ENCODE measurements around the gene PRSS48. TPM values are rescaled to one million over a fixed set of nuclear protein-coding genes. Genes with fewer than 3 reads are reported as not detected.
"Not testable (repeated sequence)": the region's sequence is repeated elsewhere in the genome, so short reads cannot be mapped to it uniquely, and the experiment has no call there.

Gene PRSS48
- total RNA-seq, 1 donor from 2014 or later = not detected

- DNase-seq (ENCODE audit: low spot score) (no peak), ATAC-seq (no peak)
Measured at GRCh38 chr4:151259752-151260151, 17.2 kb upstream of the PRSS48 start.

- ATAC-seq (no peak), DNase-seq (ENCODE audit: low spot score) (no peak)
Measured at GRCh38 chr4:151260526-151260925, 16.4 kb upstream of the PRSS48 start.

DNA sequence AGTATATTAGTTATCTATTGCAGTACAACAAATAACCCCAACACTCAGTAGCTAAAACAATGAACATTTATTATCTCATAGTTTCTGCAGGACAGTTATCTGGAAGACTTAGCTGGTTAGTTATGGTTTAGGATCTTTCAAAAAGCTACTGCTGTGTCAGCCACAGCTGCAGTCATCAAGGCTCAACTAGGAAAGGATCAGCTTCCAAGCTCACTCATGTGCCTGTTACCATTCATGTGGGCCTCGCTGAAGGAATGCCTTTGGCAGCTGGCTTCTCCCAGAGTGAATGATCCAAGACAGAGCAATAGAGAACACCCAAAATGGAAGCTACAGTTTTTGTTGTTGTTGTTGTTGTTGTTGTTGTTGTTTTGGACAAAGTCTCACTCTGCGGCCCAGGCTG is 13.5 kb upstream of the PRSS48 start:
- DNase-seq (ENCODE audit: low spot score) = no peak
- ATAC-seq = no peak

DNA sequence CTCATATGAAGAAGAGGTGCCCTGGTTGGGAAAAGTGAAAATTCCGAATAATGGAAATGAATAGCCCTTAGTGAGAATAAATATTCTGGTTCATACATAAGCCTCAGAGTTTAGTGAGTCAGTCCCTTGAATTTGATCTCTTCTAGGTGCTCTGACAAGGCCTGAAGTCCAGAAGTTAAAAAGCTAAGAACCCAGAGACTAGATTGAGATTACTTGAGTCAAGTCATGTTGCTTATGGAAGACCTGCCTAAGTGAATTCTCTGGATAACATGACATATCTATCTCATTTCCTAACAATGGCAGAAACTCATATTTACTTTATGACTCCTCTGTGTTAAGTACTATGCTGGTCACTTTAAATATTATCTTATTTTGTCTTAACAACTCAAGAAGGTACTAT is 10.5 kb upstream of the PRSS48 start:
- ATAC-seq (no peak), DNase-seq (ENCODE audit: low spot score) (no peak)

DNA sequence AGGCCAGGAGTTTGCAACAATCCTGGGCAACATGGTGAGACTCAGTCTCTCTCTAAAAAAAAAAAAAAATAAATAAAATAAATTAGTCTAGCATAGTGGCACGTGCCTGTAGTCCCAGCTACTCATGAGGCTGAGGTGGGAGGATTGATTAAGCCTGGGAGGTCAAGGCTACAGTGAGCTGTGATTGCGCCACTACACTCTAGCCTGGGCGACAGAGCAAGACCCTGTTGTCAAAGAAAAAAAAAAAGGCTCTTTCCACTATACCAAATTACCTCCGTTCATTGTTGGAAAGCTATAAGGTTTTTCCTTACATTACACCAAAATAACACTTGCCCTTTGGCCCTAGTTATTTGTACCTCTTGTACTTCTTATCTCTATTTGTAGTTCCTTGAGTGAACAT is 9.9 kb upstream of the PRSS48 start:
- DNase-seq (ENCODE audit: low spot score) (no peak), ATAC-seq (peak; percentile 30)

GRCh38 chr4:151267822-151268535 is 9.0 kb upstream of the PRSS48 start:
- ATAC-seq = peak; percentile 60
- DNase-seq (ENCODE audit: low spot score) = no peak

GRCh38 chr4:151268905-151269304 is 8.1 kb upstream of the PRSS48 start:
- DNase-seq (ENCODE audit: low spot score) = not testable (repeated sequence)

GRCh38 chr4:151284534-151285245 is 7.7 kb downstream of the PRSS48 start:
- ATAC-seq = peak; percentile 51

More at GRCh38 chr4:151268905-151269304, 8.1 kb upstream of the PRSS48 start:
- not testable (repeated sequence) for ATAC-seq

GRCh38 chr4:151287409-151287808 is 10.4 kb downstream of the PRSS48 start:
- DNase-seq (ENCODE audit: low spot score) = no peak
- ATAC-seq = no peak

More at GRCh38 chr4:151284534-151285245, 7.7 kb downstream of the PRSS48 start:
- no peak for DNase-seq (ENCODE audit: low spot score)

DNA sequence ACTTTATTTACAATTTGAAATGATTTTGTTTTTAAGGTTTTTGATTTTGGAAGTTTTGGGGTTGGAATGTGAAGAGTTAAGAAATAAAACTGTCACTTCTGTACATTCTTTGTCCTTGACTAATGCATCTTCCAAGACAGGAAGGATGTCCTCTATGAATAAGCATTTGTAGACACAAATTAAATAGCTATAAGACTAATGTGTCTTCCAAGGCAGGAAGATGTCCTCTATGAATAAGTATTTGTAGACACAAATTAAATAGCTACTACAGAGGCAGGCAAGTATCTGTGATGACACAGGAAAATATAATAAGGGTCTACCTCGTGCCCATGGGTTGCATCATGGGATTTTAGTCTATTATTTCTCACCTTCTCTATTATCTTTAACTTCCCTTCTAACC is 14.5 kb downstream of the PRSS48 start:
- ATAC-seq (no peak), DNase-seq (ENCODE audit: low spot score) (no peak)

- no peak for DNase-seq (ENCODE audit: low spot score)
- no peak for ATAC-seq
Measured at GRCh38 chr4:151292038-151292437, 15.1 kb downstream of the PRSS48 start.

GRCh38 chr4:151294833-151295496 is 18.0 kb downstream of the PRSS48 start:
- ATAC-seq (peak; percentile 93), DNase-seq (ENCODE audit: low spot score) (peak; percentile 58)

DNA sequence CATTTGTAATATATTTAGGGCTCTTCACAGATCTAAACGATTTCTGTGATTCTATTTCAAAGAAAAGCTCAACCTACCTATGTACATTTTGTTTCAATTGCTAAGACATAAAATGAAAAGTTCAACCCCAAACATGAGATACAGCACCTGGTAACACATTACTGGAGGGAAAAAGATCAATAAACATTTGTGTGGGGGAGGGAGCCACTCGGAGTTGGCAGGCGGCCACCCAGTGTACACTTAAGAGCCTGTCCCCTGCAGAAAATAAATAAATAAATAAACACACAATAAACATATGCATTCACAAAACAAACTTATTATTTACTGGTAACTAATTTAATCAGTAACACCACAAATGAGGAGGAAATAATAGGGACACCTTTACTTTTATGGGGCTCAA is 19.3 kb downstream of the PRSS48 start:
- ATAC-seq = peak; percentile 66
- DNase-seq (ENCODE audit: low spot score) = peak; percentile 51

- ATAC-seq = no peak
Measured at GRCh38 chr4:151297170-151297569, 20.2 kb downstream of the PRSS48 start.

GRCh38 chr4:151302432-151302831 is 25.5 kb downstream of the PRSS48 start:
- no peak for ATAC-seq

More at GRCh38 chr4:151297170-151297569, 20.2 kb downstream of the PRSS48 start:
- no peak for DNase-seq (ENCODE audit: low spot score)

GRCh38 chr4:151304226-151304625 is 27.3 kb downstream of the PRSS48 start:
- DNase-seq (ENCODE audit: low spot score) (no peak), ATAC-seq (no peak)

More at GRCh38 chr4:151302432-151302831, 25.5 kb downstream of the PRSS48 start:
- no peak for DNase-seq (ENCODE audit: low spot score)

GRCh38 chr4:151304755-151305154 is 27.8 kb downstream of the PRSS48 start:
- peak; percentile 46 for ATAC-seq
- no peak for DNase-seq (ENCODE audit: low spot score)

DNA sequence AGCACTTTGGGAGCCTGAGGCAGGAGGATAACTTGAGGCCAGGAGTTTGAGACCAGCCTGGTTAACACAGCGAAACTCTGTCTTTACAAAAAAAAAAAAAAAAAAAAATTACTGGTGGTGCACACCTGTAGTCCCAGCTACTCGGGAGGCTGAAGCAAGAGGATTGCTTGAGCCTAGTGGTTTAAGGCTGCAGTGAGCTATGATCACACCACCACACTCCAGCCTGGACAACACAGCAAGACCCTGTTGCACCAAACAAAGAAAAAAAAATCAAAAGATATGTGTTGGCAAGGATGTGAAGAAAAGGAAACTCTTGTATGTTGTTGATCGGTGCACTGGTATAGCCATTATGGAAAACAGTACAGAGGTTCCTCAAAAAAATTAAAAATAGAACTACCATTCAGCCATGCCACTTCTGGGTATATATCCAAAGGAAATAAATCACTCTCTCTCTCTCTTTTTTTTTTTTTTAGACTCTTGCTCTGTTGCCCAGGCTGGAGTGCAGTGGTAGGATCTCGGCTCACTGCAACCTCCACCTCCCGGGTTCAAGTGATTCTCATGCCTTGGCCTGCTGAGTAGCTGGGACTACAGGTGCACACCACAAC is 33.3 kb downstream of the PRSS48 start:
- DNase-seq (ENCODE audit: low spot score) = no peak
- ATAC-seq = no peak

GRCh38 chr4:151313306-151314009 is 36.5 kb downstream of the PRSS48 start:
- DNase-seq (ENCODE audit: low spot score) (no peak), ATAC-seq (peak; percentile 29)

DNA sequence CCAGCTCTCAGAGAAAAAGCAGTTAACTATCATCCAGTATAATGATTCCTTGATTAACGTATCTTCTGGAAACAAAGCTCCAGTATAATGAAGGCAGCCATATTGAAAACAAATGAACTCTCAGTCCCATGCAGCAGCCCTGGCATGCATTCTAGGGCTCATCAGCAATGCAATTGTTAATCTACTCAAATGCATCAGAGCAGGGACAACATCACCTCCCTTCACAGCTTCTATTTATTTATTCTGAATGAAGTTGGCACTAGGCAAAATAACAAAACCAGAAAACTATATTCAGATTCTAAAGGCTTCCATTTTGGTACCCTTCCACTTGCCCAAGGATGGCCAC is 37.0 kb downstream of the PRSS48 start:
- ATAC-seq = no peak

DNA sequence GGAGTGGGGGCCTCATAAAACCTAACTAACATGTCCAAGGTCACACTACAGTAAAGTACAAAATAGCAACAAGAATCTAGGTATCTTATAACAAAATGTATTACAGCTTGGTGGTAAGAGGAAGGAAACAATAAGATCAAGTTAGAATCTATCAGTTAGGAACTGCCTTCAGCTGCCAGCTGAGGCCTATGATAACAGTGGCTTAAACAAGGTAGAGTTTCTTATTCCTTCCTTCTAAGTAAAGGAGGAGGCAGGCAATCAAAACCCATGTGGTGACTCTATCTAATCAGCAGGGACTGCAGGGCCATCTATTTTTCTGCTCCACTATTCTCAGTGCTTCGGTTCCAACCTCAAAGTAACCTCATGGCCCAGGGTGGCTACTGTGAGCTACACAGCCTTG is 37.5 kb downstream of the PRSS48 start:
- DNase-seq (ENCODE audit: low spot score) (no peak), ATAC-seq (no peak)

More for the DNA sequence above, 37.0 kb downstream of the PRSS48 start:
- DNase-seq (ENCODE audit: low spot score) = no peak
